Transverse colon (tissue), 3 donors: ENCODE results near the gene KAZALD1.
A peak's percentile ranks its signal among the peaks of the same experiment; 100 is the strongest.

Source experiments
- CTCF ChIP-seq, 5 experiments: fragments of 200-600 bp in 3 of 5; fragments of 450-650 bp in 2 of 5; sonication (generic) in 3 of 5; IDR thresholded peaks; 1 replicate in 2 of 5; 2 replicates in 3 of 5; pipeline ENCODE4 v1.5.1; 2016 to 2017; ENCODE audit warnings: antibody characterized with exemption in 5 of 5, inconsistent platforms in 3 of 5, mild to moderate bottlenecking in 2 of 5, moderate library complexity in 1 of 5
- POLR2A ChIP-seq: fragments of 450-650 bp; IDR thresholded peaks from one replicate; pipeline ENCODE4 v1.6.1; 2016; ENCODE audit warnings: antibody characterized with exemption, mild to moderate bottlenecking, moderate library complexity

- TF ChIP-seq CTCF (IDR thresholded peaks at IDR 0.05) = peak; percentile 58 to 79 (median 68)
- no peak for TF ChIP-seq POLR2A
These were observed 43.0 kb upstream of the KAZALD1 start for GRCh38 chr10:101018600-101019439.
